Astrocyte of the cerebellum (primary cell): ENCODE measurements around the gene ATMIN.

Experiments used
- DNase-seq: peaks from one replicate; pipeline ENCODE4 v3.0.0-alpha.2; 2011; ENCODE audit warnings: low read depth
- H3K4me3 ChIP-seq: 2 replicates; pipeline ENCODE4 v1.5.1; 2011; ENCODE audit warnings: mild to moderate bottlenecking, low read depth, low read length, moderate library complexity
- in situ Hi-C: cut with HindIII; loops from 2 replicates; pipeline ENCODE4 v1.10.0; 2017; ENCODE audit warnings: low sequenced_read_pairs
- TF ChIP-seq, protein P1 (sequence below): IDR thresholded peaks from 2 replicates; pipeline ENCODE4 v1.5.1; 2012; ENCODE audit warnings: low read length, low read depth, moderate library complexity, mild to moderate bottlenecking; ENCODE audit errors: missing control alignments

ATMIN gene

DNA sequence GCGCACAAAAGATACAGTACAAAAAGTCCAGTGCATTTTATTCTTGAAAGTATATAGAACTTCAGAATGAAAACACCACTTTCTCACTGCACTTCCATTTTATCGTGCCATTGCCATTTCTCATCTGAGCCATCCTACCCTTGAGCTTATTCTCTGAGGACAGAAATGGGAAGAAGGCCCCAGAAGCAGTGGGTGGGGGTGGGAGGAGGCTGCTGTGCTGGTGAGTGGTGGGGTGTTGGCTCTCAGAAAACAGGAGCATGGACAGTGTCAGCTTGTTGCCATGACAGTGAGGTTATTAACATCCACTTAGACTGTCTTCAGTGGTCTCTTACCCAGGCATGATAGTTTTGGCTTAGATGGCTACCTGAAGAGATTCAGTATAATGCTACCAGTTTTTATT is 4.5 kb downstream of the ATMIN start:
- no peak for DNase-seq
- H3K4me3 ChIP-seq, result no peak overlapping the region
- in situ Hi-C loops, result loop anchor here (25.0 kb wide), 2 partner anchors 297 to 697 kb away; no protein-coding TSS in a partner anchor
- TF ChIP-seq, protein P1, sequence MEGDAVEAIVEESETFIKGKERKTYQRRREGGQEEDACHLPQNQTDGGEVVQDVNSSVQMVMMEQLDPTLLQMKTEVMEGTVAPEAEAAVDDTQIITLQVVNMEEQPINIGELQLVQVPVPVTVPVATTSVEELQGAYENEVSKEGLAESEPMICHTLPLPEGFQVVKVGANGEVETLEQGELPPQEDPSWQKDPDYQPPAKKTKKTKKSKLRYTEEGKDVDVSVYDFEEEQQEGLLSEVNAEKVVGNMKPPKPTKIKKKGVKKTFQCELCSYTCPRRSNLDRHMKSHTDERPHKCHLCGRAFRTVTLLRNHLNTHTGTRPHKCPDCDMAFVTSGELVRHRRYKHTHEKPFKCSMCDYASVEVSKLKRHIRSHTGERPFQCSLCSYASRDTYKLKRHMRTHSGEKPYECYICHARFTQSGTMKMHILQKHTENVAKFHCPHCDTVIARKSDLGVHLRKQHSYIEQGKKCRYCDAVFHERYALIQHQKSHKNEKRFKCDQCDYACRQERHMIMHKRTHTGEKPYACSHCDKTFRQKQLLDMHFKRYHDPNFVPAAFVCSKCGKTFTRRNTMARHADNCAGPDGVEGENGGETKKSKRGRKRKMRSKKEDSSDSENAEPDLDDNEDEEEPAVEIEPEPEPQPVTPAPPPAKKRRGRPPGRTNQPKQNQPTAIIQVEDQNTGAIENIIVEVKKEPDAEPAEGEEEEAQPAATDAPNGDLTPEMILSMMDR, result no peak

DNA sequence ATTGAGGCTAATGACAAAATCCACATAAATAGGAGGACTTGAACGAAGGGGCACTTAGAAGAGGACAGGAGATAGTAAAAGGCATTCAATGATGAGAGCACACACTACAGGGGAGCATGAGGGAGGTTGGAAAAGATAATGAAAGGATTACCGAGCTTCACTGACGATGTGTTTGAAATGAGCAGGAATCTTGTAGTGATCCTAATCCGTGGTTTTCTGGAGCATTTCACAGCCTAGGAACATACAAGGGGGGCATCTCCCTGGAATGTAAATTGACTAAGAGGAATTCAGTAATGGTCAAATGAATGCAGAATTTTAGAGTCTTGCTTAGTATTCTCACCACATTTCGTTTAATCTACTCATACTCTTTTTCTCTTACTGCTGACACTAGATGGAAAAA is 5.2 kb downstream of the ATMIN start:
- no peak for DNase-seq
- H3K4me3 ChIP-seq, result no peak overlapping the region
- in situ Hi-C loops, result loop anchor here (25.0 kb wide), 2 partner anchors 296 to 696 kb away; no protein-coding TSS in a partner anchor
- TF ChIP-seq, protein P1, result no peak

DNA sequence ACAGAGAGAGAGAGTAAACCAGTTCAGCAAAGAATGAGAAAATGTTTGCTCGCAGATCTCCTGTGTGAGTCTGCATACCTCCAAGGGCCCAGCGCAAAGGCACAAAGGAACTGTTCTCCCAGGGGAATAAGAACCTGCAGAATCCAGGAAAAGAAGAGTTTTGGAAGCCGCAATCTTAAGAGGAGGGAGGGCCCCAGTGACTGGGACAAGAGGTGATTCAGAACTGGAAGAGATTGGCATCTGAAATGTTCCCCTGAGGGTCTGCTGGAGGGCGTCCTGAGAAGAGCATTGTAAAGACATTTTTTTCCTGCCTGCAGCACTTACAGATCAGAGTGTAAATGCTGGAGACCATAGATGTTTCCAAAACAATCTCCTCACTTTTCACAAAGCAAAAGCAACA is 6.1 kb downstream of the ATMIN start:
- no peak overlapping the region for H3K4me3 ChIP-seq
- TF ChIP-seq, protein P1, result no peak
- DNase-seq, result no peak
- in situ Hi-C loops, result loop anchor here (25.0 kb wide), 2 partner anchors 296 to 696 kb away; no protein-coding TSS in a partner anchor

DNA sequence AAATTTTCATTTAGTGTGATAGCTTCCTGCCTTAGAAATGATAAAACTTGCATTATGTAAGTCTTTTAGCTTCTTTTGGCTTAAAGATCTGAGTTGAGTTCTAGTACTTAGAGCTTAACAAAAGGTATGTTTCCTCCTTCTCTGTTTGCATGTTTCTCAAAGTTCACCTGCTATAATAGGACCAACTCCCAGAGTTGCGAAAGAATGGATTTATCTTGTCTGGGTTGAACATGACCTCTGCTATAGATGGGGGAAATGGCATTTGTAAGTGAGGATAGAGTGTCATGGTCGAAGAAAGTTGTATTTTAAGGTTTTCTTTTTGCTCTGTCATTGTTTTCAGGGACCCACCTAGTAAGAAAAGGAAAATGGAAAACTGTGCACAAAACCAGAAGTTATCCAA is 7.2 kb downstream of the ATMIN start:
- TF ChIP-seq, protein P1, result no peak

DNA sequence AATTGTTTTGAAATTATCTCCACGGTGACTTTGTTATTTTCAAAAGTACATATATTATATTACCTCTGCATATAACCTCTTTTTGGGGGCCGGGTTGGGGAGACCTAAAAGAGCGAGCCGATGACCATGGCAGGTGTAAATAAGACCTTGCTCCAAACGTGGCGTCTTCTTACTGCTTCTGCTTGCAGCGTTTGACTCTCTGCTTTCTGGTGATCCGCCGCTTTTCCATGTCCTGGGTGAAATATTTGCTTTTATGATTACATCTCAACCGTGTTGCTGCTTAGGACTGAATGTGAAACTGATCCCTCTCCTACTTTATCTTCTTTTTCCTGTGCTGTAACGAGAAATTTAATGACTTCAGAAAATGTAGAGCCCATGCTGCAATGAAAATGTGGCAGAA is 18.1 kb downstream of the ATMIN start:
- DNase-seq, result no peak
- TF ChIP-seq, protein P1, result no peak
- in situ Hi-C loops, result no loop called here
- H3K4me3 ChIP-seq, result no peak overlapping the region

More for the DNA sequence above, 7.2 kb downstream of the ATMIN start:
- DNase-seq, result no peak
- in situ Hi-C loops, result loop anchor here (25.0 kb wide), 2 partner anchors 294 to 694 kb away; no protein-coding TSS in a partner anchor
- H3K4me3 ChIP-seq, result no peak overlapping the region

DNA sequence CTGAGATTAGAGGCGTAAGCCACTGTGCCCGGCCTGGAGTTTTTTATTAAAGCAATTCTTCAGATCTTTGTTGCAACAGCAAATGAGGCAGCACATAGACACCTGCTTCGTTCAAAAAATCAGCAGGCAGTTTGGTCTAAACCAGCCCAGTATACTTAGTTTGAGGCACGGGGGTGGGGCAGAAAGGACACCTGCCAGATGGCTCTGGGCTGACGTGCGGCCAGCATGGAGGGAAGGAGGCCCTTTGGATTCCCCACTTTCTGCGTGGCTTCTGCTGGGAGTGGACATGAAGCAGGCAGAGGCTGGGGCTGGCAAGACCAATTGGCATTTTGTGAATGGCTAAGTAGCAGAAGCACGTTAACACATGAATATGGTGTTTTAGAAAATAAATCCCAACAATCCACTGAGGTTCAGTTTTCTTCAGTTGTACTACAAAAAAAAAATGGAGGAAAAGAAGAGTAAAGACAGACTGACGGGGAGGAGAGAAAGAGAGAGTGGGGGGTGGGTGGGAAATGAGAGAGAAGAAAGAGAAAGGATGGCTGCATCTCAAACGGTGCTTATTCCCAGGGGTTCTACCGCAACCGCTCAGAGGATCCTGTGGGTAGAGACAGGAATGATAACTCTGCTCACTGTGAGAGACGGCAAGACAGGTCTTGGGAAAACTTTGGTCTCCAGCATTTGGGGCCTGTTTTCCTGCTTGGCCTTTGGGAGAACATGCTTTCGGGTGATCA is 25.1 kb downstream of the ATMIN start:
- H3K4me3 ChIP-seq, result no peak overlapping the region
- TF ChIP-seq, protein P1, result no peak
- in situ Hi-C loops, result no loop called here
- no peak for DNase-seq
